HG03066 (cell line): ENCODE data around the gene TMEM59.
"Not testable (repeated sequence)": the region's sequence is repeated elsewhere in the genome, so short reads cannot be mapped to it uniquely, and the experiment has no call there.

Experiments used
- ATAC-seq: cut with Tn5 transposase; IDR thresholded peaks from one replicate; pipeline ENCODE4 v1.9.1; 2021; ENCODE audit warnings: low read depth; ENCODE audit not compliant: unreplicated experiment

The TMEM59 gene

GRCh38 chr1:54052934-54053744 is at the start of gene TMEM59, which contains the start of gene TCEANC2:
Gene TMEM59 (minus strand): TSS chr1:54053204. CDS start chr1:54053188, 16 bp downstream.
Gene TCEANC2 (plus strand): TSS chr1:54053608. CDS start chr1:54054423, 815 bp downstream.
- peak; percentile 91 for ATAC-seq

- ATAC-seq: no peak
These were observed 47.5 kb upstream of the TMEM59 start for GRCh38 chr1:54100500-54100899.

GRCh38 chr1:54099061-54099610 is 46.1 kb upstream of the TMEM59 start:
- no peak for ATAC-seq

- no peak for ATAC-seq
These were observed 43.9 kb upstream of the TMEM59 start for GRCh38 chr1:54096877-54097240.

GRCh38 chr1:54096227-54096876 is 43.3 kb upstream of the TMEM59 start:
- no peak for ATAC-seq

GRCh38 chr1:54095546-54096226 is 42.7 kb upstream of the TMEM59 start:
- no peak for ATAC-seq

- ATAC-seq: not testable (repeated sequence)
These were observed 41.7 kb upstream of the TMEM59 start for GRCh38 chr1:54094730-54095105.

GRCh38 chr1:54094001-54094729 is 41.2 kb upstream of the TMEM59 start:
- ATAC-seq: no peak

- ATAC-seq: no peak
These were observed 38.7 kb upstream of the TMEM59 start for GRCh38 chr1:54091666-54092065.

GRCh38 chr1:54088385-54088784 is 35.4 kb upstream of the TMEM59 start:
- ATAC-seq: no peak

- ATAC-seq: no peak
These were observed 33.8 kb upstream of the TMEM59 start for GRCh38 chr1:54086754-54087153.

- ATAC-seq: no peak
These were observed 31.8 kb upstream of the TMEM59 start for GRCh38 chr1:54084794-54085193.

- peak; percentile 87 for ATAC-seq
These were observed 28.6 kb upstream of the TMEM59 start for GRCh38 chr1:54081306-54082270.

GRCh38 chr1:54080598-54081049 is 27.6 kb upstream of the TMEM59 start:
- no peak for ATAC-seq

GRCh38 chr1:54077359-54077758 is 24.4 kb upstream of the TMEM59 start:
- no peak for ATAC-seq

- peak; percentile 78 for ATAC-seq
These were observed 17.3 kb upstream of the TMEM59 start for GRCh38 chr1:54070171-54070837.

GRCh38 chr1:54069791-54070170 is 16.8 kb upstream of the TMEM59 start:
- no peak for ATAC-seq

- no peak for ATAC-seq
These were observed 11.3 kb upstream of the TMEM59 start for GRCh38 chr1:54064299-54064698.

GRCh38 chr1:54054438-54054749 is 1.4 kb upstream of the TMEM59 start:
- no peak for ATAC-seq
